Measurements from ENCODE around the gene HAVCR1. TPM values are rescaled to one million over a fixed set of nuclear protein-coding genes. Genes with fewer than 3 reads are reported as not detected.

HAVCR1 gene
- total RNA-seq (2022) (5.8 and 6.0 TPM in 2 replicates), Bru-seq, nascent RNA (percentile 42 among the genes with signal in this experiment), BruChase-seq, experiment 1, labeled RNA remaining after a 6-hour chase (percentile 49 among the genes with signal in this experiment), BruChase-seq, experiment 2, labeled RNA remaining after a 2-hour chase (percentile 41 among the genes with signal in this experiment)
- long read RNA-seq, partial matches to known transcripts, result 0 of 1 reads
- long read RNA-seq, other reads (novel, unspliced or antisense), result 1 of 1 reads

GRCh38 chr5:157059093-157059539 is at the start of gene HAVCR1:
HAVCR1 (minus strand) TSS chr5:157059116; CDS start chr5:157057943, 1,173 bp downstream.
- Mint-ChIP-seq H3K4me3 (ENCODE audit: low read depth, unreplicated experiment) (peak within 1 kb of the TSS; percentile 29), H3K9me3 (ENCODE audit: low read depth, unreplicated experiment) (no peaks in the 10 kb centered on the region), H3K4me1 (ENCODE audit: low read depth, unreplicated experiment) (peaks cover 62% of the 10 kb centered on the region), H3K27me3 (ENCODE audit: unreplicated experiment) (no peaks in the 10 kb centered on the region), H3K27ac (ENCODE audit: unreplicated experiment) (peak within 1 kb of the TSS; percentile 92), H3K36me3 (ENCODE audit: insufficient read depth, unreplicated experiment) (peaks cover 11% of the 10 kb centered on the region)
- CTCF ChIA-PET, result interaction anchor here (0.6 to 2.7 kb wide), 6 partner anchors 9 to 572 kb away, joined by 3 to 18 read pairs (median 6); no protein-coding TSS in a partner anchor
- DNase-seq, result peak; percentile 64
- no TSS peak for BruUV-seq (replicated peaks)
- TF ChIP-seq, protein P1, sequence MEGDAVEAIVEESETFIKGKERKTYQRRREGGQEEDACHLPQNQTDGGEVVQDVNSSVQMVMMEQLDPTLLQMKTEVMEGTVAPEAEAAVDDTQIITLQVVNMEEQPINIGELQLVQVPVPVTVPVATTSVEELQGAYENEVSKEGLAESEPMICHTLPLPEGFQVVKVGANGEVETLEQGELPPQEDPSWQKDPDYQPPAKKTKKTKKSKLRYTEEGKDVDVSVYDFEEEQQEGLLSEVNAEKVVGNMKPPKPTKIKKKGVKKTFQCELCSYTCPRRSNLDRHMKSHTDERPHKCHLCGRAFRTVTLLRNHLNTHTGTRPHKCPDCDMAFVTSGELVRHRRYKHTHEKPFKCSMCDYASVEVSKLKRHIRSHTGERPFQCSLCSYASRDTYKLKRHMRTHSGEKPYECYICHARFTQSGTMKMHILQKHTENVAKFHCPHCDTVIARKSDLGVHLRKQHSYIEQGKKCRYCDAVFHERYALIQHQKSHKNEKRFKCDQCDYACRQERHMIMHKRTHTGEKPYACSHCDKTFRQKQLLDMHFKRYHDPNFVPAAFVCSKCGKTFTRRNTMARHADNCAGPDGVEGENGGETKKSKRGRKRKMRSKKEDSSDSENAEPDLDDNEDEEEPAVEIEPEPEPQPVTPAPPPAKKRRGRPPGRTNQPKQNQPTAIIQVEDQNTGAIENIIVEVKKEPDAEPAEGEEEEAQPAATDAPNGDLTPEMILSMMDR (IDR thresholded peaks at IDR 0.05; ENCODE audit: unreplicated experiment), result no peak
- intact Hi-C loops (cut with micrococcal nuclease; ENCODE audit: unreplicated experiment), result loop anchor here (10.0 kb wide), 1 partner anchor 364 kb away; no protein-coding TSS in a partner anchor

GRCh38 chr5:157107508-157107907 is 48.6 kb upstream of the HAVCR1 start:
- Mint-ChIP-seq H3K36me3 (ENCODE audit: insufficient read depth, unreplicated experiment) (no peaks in the 10 kb centered on the region), H3K4me3 (ENCODE audit: low read depth, unreplicated experiment) (no peak overlapping the region), H3K9me3 (ENCODE audit: low read depth, unreplicated experiment) (no peaks in the 10 kb centered on the region), H3K4me1 (ENCODE audit: low read depth, unreplicated experiment) (peaks cover 23% of the 10 kb centered on the region), H3K27ac (ENCODE audit: unreplicated experiment) (no peak overlapping the region), H3K27me3 (ENCODE audit: unreplicated experiment) (no peaks in the 10 kb centered on the region)
- no TSS peak for BruUV-seq (replicated peaks)
- TF ChIP-seq, protein P1 (IDR thresholded peaks at IDR 0.05; ENCODE audit: unreplicated experiment), result no peak
- CTCF ChIA-PET, result interaction anchor here (0.8 kb wide), 1 partner anchor 12 kb away, joined by 3 read pairs; no protein-coding TSS in a partner anchor
- no peak for DNase-seq
- intact Hi-C loops (cut with micrococcal nuclease; ENCODE audit: unreplicated experiment), result no loop called here

- BruUV-seq (replicated peaks), result no TSS peak
- TF ChIP-seq, protein P1 (IDR thresholded peaks at IDR 0.05; ENCODE audit: unreplicated experiment), result no peak
- no peaks in the 10 kb centered on the region for H3K9me3 Mint-ChIP-seq (ENCODE audit: low read depth, unreplicated experiment)
Observed at GRCh38 chr5:157106630-157107461, 47.9 kb upstream of the HAVCR1 start.

GRCh38 chr5:157100140-157100679 is 41.3 kb upstream of the HAVCR1 start:
- Mint-ChIP-seq H3K36me3 (ENCODE audit: insufficient read depth, unreplicated experiment) (no peaks in the 10 kb centered on the region), H3K4me1 (ENCODE audit: low read depth, unreplicated experiment) (peaks cover 17% of the 10 kb centered on the region), H3K27me3 (ENCODE audit: unreplicated experiment) (no peaks in the 10 kb centered on the region), H3K9me3 (ENCODE audit: low read depth, unreplicated experiment) (no peaks in the 10 kb centered on the region), H3K27ac (ENCODE audit: unreplicated experiment) (no peak overlapping the region), H3K4me3 (ENCODE audit: low read depth, unreplicated experiment) (no peak overlapping the region)
- no peak for DNase-seq
- intact Hi-C loops (cut with micrococcal nuclease; ENCODE audit: unreplicated experiment), result no loop called here
- CTCF ChIA-PET, result no interaction called here
- no TSS peak for BruUV-seq (replicated peaks)
- TF ChIP-seq, protein P1 (IDR thresholded peaks at IDR 0.05; ENCODE audit: unreplicated experiment), result no peak

More at GRCh38 chr5:157106630-157107461, 47.9 kb upstream of the HAVCR1 start:
- Mint-ChIP-seq H3K36me3 (ENCODE audit: insufficient read depth, unreplicated experiment) (no peaks in the 10 kb centered on the region), H3K27me3 (ENCODE audit: unreplicated experiment) (no peaks in the 10 kb centered on the region), H3K4me3 (ENCODE audit: low read depth, unreplicated experiment) (no peak overlapping the region), H3K4me1 (ENCODE audit: low read depth, unreplicated experiment) (peaks cover 23% of the 10 kb centered on the region), H3K27ac (ENCODE audit: unreplicated experiment) (no peak overlapping the region)
- CTCF ChIA-PET, result interaction anchor here (0.8 kb wide), 1 partner anchor 11 kb away, joined by 3 read pairs; no protein-coding TSS in a partner anchor
- intact Hi-C loops (cut with micrococcal nuclease; ENCODE audit: unreplicated experiment), result no loop called here
- no peak for DNase-seq

Data from Calu3 (cell line).